Caco-2 (cell line): ENCODE data around the gene CD63. TPM values are rescaled to one million over a fixed set of nuclear protein-coding genes. Genes with fewer than 3 reads are reported as not detected.

Experiments
- BruUV-seq: library from RNA; stranded (reverse); fragments of 400-500 nt; replicated peaks from 2 replicates; lab custom pipeline; 2021; lab: Mats Ljungman, UMichigan
- CTCF ChIA-PET: fragments of 300-600 bp; sonication (Branson Sonifier 250); formaldehyde crosslinking; loops from one replicate; lab custom pipeline; 2022; ENCODE audit warnings: antibody characterized with exemption; lab: Charles Lee
- POLR2A ChIA-PET: fragments of 300-600 bp; sonication (Branson Sonifier 250); formaldehyde crosslinking; loops from one replicate; lab custom pipeline; 2022; ENCODE audit warnings: antibody characterized with exemption; lab: Charles Lee
- DNase-seq, 2 experiments: peaks; one replicate each; pipeline versions ENCODE4 v3.0.0 to v3.0.0-alpha.2; 2020 to 2022
- H3K27me3 ChIP-seq: replicated peaks from 2 replicates; pipeline ENCODE4 v1.6.0; 2011; ENCODE audit warnings: low read length; ENCODE audit not compliant: control insufficient read depth, insufficient read depth
- H3K36me3 ChIP-seq: 2 replicates; pipeline ENCODE4 v1.5.1; 2011; ENCODE audit warnings: low read length; ENCODE audit not compliant: control insufficient read depth, insufficient read depth
- H3K4me1 ChIP-seq: fragments of 250-450 bp; sonication (Bioruptor Pico); 2 replicates; pipeline ENCODE4 v1.5.1; 2020; ENCODE audit warnings: mild to moderate bottlenecking
- H3K4me3 ChIP-seq: 2 replicates; pipeline ENCODE4 v1.5.1; 2011; ENCODE audit warnings: low read depth, mild to moderate bottlenecking, control low read depth, low read length
- H3K9me3 ChIP-seq: fragments of 250-450 bp; sonication (Bioruptor Pico); 2 replicates; pipeline ENCODE4 v1.5.1; 2020; ENCODE audit warnings: mild to moderate bottlenecking, moderate library complexity
- H3K27ac Mint-ChIP-seq: one replicate; pipeline ENCODE4 v1.8.0; 2022; ENCODE audit warnings: mixed read lengths; ENCODE audit not compliant: unreplicated experiment
- H3K27me3 Mint-ChIP-seq: one replicate; pipeline ENCODE4 v1.8.0; 2022; ENCODE audit warnings: mixed read lengths; ENCODE audit not compliant: insufficient read depth, unreplicated experiment
- H3K36me3 Mint-ChIP-seq: one replicate; pipeline ENCODE4 v1.8.0; 2022; ENCODE audit warnings: mild to moderate bottlenecking, mixed read lengths; ENCODE audit not compliant: insufficient read depth, unreplicated experiment
- H3K4me1 Mint-ChIP-seq: one replicate; pipeline ENCODE4 v1.8.0; 2022; ENCODE audit warnings: low read depth, mixed read lengths; ENCODE audit not compliant: unreplicated experiment
- H3K4me3 Mint-ChIP-seq: one replicate; pipeline ENCODE4 v1.8.0; 2022; ENCODE audit warnings: mild to moderate bottlenecking, moderate library complexity, mixed read lengths; ENCODE audit not compliant: unreplicated experiment
- H3K9me3 Mint-ChIP-seq: one replicate; pipeline ENCODE4 v1.8.0; 2022; ENCODE audit warnings: mixed read lengths; ENCODE audit not compliant: unreplicated experiment
- intact Hi-C: fragments of 100-400 bp; cut with micrococcal nuclease; formaldehyde crosslinking; loops from one replicate; pipeline ENCODE4 v1.10.0; 2022; ENCODE audit not compliant: unreplicated experiment
- total RNA-seq: library from RNA; stranded (reverse); gene quantifications from 2 replicates; pipeline ENCODE4 v1.2.3, GENCODE V29; 2022
- TF ChIP-seq, protein P1 (sequence below), 2 experiments: fragments of 200-600 bp in 1 of 2; IDR thresholded peaks; 1 replicate in 1 of 2; 2 replicates in 1 of 2; pipeline versions ENCODE4 v1.5.1 to v1.8.0; 2011 to 2022; ENCODE audit warnings: antibody characterized with exemption in 1 of 2, control low read depth in 1 of 2, inconsistent platforms in 1 of 2, low read depth in 1 of 2, low read length in 1 of 2, mild to moderate bottlenecking in 1 of 2, moderate library complexity in 1 of 2; ENCODE audit not compliant: insufficient read depth in 1 of 2, severe bottlenecking in 1 of 2, unreplicated experiment in 1 of 2

The CD63 gene
- total RNA-seq, 1 experiment from 2014 or later, result 947 TPM

DNA sequence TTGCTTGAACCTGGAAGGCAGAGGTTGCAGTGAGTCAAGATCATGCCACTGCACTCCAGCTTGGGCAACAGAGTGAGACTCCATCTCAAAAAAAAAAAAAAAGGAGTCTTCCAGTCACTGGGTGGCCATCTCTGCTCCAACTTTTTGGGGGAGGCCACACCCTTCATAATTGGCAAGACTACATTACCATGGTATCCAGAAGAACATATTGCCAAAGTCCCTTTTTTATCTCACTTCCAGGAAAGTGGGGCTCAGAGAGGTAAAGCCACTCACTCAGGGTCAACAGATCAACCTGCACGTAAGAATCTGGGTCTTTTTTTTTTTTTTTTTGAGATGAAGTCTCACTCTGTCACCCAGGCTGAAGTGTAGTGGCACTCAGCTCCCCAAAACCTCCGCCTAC lies 5.0 kb upstream of the CD63 start:
- TF ChIP-seq, protein P1, sequence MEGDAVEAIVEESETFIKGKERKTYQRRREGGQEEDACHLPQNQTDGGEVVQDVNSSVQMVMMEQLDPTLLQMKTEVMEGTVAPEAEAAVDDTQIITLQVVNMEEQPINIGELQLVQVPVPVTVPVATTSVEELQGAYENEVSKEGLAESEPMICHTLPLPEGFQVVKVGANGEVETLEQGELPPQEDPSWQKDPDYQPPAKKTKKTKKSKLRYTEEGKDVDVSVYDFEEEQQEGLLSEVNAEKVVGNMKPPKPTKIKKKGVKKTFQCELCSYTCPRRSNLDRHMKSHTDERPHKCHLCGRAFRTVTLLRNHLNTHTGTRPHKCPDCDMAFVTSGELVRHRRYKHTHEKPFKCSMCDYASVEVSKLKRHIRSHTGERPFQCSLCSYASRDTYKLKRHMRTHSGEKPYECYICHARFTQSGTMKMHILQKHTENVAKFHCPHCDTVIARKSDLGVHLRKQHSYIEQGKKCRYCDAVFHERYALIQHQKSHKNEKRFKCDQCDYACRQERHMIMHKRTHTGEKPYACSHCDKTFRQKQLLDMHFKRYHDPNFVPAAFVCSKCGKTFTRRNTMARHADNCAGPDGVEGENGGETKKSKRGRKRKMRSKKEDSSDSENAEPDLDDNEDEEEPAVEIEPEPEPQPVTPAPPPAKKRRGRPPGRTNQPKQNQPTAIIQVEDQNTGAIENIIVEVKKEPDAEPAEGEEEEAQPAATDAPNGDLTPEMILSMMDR (IDR thresholded peaks at IDR 0.05; ENCODE audit: insufficient read depth in 1 of 2, low read depth in 1 of 2, low read length in 1 of 2, severe bottlenecking in 1 of 2, unreplicated experiment in 1 of 2), result no peak
- no peak for DNase-seq
- BruUV-seq, result no TSS peak
- no peaks in the 10 kb centered on the region for H3K9me3 Mint-ChIP-seq
- no peaks in the 10 kb centered on the region for H3K9me3 ChIP-seq
- H3K27me3 Mint-ChIP-seq, result no peaks in the 10 kb centered on the region
- H3K27me3 ChIP-seq, result no peaks in the 10 kb centered on the region
- ChIA-PET CTCF (interaction anchor here (0.8 kb wide), 1 partner anchor 9 kb away, joined by 3 read pairs; no protein-coding TSS in a partner anchor), POLR2A (interaction anchor here (0.6 kb wide), 1 partner anchor 267 kb away, joined by 9 read pairs; no protein-coding TSS in a partner anchor)
- no peak overlapping the region for H3K27ac Mint-ChIP-seq
- H3K4me3 Mint-ChIP-seq, result no peak overlapping the region
- H3K36me3 Mint-ChIP-seq, result peaks cover 9% of the 10 kb centered on the region
- no peak overlapping the region for H3K4me3 ChIP-seq
- peaks cover 30% of the 10 kb centered on the region for H3K4me1 Mint-ChIP-seq
- intact Hi-C loops, result no loop called here
- H3K36me3 ChIP-seq, result no peaks in the 10 kb centered on the region
- H3K4me1 ChIP-seq, result peaks cover 13% of the 10 kb centered on the region

DNA sequence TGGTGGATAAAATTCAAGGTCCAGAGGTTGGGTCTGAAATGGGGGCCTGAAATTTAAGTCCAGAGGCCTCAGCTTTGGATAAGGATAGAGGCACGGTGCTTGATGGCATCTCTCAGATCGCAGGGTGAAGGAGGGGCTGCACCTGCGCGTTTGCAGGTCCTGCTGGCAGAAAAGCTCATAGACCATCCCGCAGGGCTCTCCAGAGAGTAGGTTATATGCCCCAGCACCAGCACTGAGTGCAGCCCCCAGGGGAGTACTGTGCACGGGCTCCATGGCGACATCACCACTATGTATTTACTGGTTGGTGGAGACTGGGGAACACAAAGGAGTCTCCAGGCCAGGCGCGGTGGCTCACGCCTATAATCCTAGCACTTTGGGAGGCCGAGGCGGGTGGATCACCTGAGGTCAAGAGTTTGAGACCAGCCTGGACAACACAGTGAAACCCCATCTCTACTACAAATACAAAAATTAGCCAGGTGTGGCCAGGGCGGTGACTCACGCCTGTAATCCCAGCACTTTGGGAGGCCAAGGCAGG lies 4.3 kb upstream of the CD63 start:
- no peak for DNase-seq
- Histone ChIP-seq H3K9me3 (no peaks in the 10 kb centered on the region), H3K4me3 (no peak overlapping the region), H3K4me1 (peaks cover 12% of the 10 kb centered on the region), H3K27me3 (no peaks in the 10 kb centered on the region), H3K36me3 (no peaks in the 10 kb centered on the region)
- Mint-ChIP-seq H3K27me3 (no peaks in the 10 kb centered on the region), H3K36me3 (peaks cover 9% of the 10 kb centered on the region), H3K27ac (no peak overlapping the region), H3K9me3 (no peaks in the 10 kb centered on the region), H3K4me1 (peaks cover 28% of the 10 kb centered on the region), H3K4me3 (no peak overlapping the region)
- no TSS peak for BruUV-seq
- ChIA-PET POLR2A (no interaction called here), CTCF (interaction anchor here (0.8 kb wide), 1 partner anchor 8 kb away, joined by 3 read pairs; no protein-coding TSS in a partner anchor)
- TF ChIP-seq, protein P1 (IDR thresholded peaks at IDR 0.05; ENCODE audit: insufficient read depth in 1 of 2, low read depth in 1 of 2, low read length in 1 of 2, severe bottlenecking in 1 of 2, unreplicated experiment in 1 of 2), result no peak
- intact Hi-C loops, result no loop called here

DNA sequence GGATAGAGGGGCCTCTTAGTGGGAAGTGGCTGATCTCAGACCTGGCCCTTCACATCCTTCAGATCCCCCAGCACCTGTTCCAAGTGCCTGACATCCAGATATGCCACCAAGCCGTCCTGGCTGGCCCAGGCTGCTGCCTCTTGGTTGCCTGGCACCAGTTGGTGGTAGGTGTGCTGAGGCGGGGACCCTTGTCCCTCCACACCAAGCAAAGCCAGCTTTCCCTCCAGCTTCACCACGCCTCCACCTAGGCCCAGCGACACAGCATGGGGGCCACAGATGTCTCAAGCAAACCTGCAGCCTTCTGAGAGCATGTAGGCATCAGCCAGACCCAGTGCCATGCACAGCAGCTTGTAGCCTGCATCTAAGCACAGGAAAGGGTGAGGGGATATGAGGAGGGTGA lies 3.5 kb upstream of the CD63 start:
- no peak for DNase-seq
- no peaks in the 10 kb centered on the region for H3K9me3 Mint-ChIP-seq
- intact Hi-C loops, result no loop called here
- CTCF ChIA-PET, result no interaction called here
- TF ChIP-seq, protein P1 (IDR thresholded peaks at IDR 0.05; ENCODE audit: insufficient read depth in 1 of 2, low read depth in 1 of 2, low read length in 1 of 2, severe bottlenecking in 1 of 2, unreplicated experiment in 1 of 2), result no peak
- H3K9me3 ChIP-seq, result no peaks in the 10 kb centered on the region
- H3K36me3 ChIP-seq, result no peaks in the 10 kb centered on the region; the same call in 1 of the 2 replicates
- H3K4me3 Mint-ChIP-seq, result no peak overlapping the region
- no peaks in the 10 kb centered on the region for H3K27me3 ChIP-seq
- H3K36me3 Mint-ChIP-seq, result peaks cover 15% of the 10 kb centered on the region
- POLR2A ChIA-PET, result no interaction called here
- BruUV-seq, result no TSS peak
- H3K4me1 ChIP-seq, result peaks cover 8% of the 10 kb centered on the region; the same call in 1 of the 2 replicates
- H3K4me3 ChIP-seq, result no peak overlapping the region
- peaks cover 20% of the 10 kb centered on the region for H3K4me1 Mint-ChIP-seq
- H3K27me3 Mint-ChIP-seq, result no peaks in the 10 kb centered on the region
- no peak overlapping the region for H3K27ac Mint-ChIP-seq
